Stimulated activated effector memory CD8-positive, alpha-beta T cell treated with anti-CD3 and anti-CD28 coated beads, Interleukin-12 subunit alpha, Interleukin-12 subunit beta, amount 100 ng/mL, for 72 hours (primary cell): ENCODE results near the gene DPF3.
"Not testable (repeated sequence)": the region's sequence is repeated elsewhere in the genome, so short reads cannot be mapped to it uniquely, and the experiment has no call there.

Experiments
- ATAC-seq: fragments of 150-1000 bp; cut with Tn5 transposase; 2 replicates; pipeline ENCODE4 v1.10.0; 2021
- DNase-seq, 2 donors: peaks; one replicate each; pipeline ENCODE4 v3.0.0; 2021 to 2022; ENCODE audit warnings: low spot score in 2 of 2
- H3K27ac Mint-ChIP-seq: one replicate; pipeline ENCODE4 v1.8.0; 2022; ENCODE audit warnings: mild to moderate bottlenecking, mixed read lengths
- H3K36me3 Mint-ChIP-seq: one replicate; pipeline ENCODE4 v1.8.0; 2022; ENCODE audit warnings: mild to moderate bottlenecking, mixed read lengths
- H3K4me1 Mint-ChIP-seq: one replicate; pipeline ENCODE4 v1.8.0; 2022; ENCODE audit warnings: mixed read lengths
- H3K4me3 Mint-ChIP-seq: one replicate; pipeline ENCODE4 v1.8.0; 2022; ENCODE audit warnings: mild to moderate bottlenecking, mixed read lengths
- H3K9me3 Mint-ChIP-seq: one replicate; pipeline ENCODE4 v1.8.0; 2022; ENCODE audit warnings: mixed read lengths

The DPF3 gene

DNA sequence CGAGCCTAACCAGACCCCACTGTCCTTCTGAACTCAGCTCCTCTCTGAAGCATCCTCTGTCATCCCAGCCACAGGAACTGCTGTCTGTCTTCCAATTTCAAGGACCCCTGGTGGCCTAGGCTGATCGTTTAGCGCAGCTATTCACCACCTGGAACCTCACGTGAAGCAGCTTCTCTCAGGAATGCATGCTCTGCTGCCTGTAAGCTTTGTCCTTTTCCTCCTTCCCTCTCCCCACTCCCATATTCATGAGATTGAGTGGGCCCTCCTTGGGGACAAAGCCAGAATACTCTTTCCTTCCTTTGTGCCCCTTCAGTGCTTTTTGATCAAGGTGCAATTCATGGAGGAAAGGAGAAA is 17.2 kb downstream of the DPF3 start:
- H3K36me3 Mint-ChIP-seq: no peaks in the 10 kb centered on the region
- H3K27ac Mint-ChIP-seq: peak overlapping the region; percentile 83
- H3K4me1 Mint-ChIP-seq: peaks cover 11% of the 10 kb centered on the region
- DNase-seq (no peak), ATAC-seq (no peak)
- H3K4me3 Mint-ChIP-seq: no peak overlapping the region
- H3K9me3 Mint-ChIP-seq: no peaks in the 10 kb centered on the region

DNA sequence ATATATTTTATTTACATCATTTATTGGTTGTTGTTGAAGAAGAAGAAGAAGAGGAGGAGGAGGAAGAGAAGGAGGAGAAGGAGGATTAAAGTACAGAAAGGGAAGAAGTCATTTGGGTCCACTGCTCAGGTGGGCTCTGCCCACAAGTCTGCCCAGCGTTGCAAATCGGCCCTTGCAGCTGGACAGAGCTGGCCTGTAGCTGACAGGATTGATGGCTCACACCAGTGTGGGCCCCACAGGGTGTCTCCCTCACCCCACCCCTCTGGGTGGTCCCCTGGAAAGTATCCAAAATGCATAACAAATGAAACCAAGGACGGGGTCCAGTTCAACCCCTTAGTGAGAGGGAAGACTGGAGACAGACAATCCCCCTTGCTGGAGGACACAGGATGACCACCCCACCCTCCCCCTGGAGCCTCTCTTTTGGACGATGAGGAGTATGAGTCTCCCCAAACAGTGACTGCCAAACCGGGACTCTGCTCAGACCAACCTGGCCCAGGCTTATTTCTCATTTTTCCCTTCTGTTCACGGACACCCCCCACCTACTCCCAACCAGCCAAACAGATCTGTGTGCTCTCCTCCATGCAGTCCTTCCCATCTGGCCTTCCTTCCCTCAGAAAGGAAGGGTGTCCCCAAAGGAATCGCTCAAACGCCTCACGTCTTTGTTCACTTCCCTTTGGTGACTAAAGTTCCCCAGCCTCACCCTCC is 17.7 kb downstream of the DPF3 start:
- ATAC-seq (no peak), DNase-seq (no peak)
- Mint-ChIP-seq H3K4me3 (no peak overlapping the region), H3K4me1 (peaks cover 9% of the 10 kb centered on the region), H3K36me3 (no peaks in the 10 kb centered on the region), H3K9me3 (no peaks in the 10 kb centered on the region), H3K27ac (peak overlapping the region; percentile 83)

- not testable (repeated sequence) for H3K4me1 Mint-ChIP-seq, H3K9me3 Mint-ChIP-seq, H3K36me3 Mint-ChIP-seq, ATAC-seq, H3K4me3 Mint-ChIP-seq, H3K27ac Mint-ChIP-seq, DNase-seq
These were observed 23.0 kb downstream of the DPF3 start for GRCh38 chr14:72870878-72871277.

DNA sequence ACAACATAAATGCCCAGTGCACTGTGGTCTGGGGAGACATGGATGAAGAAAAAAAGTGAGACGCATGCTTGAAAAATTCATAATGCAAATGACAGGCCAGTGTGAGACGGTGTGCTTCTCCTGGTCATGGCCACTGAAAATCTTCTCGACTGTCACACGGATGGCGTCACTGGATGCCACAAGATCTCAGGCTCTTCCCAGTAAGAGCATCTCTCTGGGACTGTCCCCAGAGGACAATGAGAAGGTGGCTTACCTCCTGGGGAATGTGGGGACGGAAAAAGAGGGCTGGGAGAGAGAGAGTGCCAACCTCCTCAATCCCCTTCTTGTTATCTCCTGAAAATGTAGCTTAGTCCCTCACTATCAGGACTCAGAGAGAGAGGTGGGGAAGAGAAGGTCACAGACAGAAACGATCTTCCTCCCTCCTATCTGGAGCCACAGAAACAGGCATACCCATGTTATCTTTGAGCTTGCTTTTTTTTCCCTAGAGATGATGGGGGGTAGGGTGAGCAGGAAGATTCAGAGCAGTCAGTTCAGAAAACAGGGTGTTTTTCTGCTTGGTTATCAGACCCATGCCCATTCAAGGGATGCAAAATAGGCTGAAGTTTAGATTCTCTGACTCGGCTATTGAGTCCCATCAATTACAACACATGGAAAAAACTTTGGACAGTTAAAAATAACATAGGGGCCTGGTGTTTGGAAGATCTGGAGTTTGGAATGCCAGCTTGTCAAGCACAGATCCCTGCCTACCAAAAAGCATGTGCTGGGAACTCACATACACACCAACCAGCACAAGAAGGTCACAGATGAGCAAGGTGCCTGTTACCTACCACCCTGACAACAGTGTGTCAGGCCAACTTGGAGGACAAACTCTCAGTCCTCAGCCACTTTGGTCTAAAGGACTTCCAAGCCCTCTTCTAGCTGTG is 24.2 kb downstream of the DPF3 start:
- no peaks in the 10 kb centered on the region for H3K9me3 Mint-ChIP-seq
- no peak overlapping the region for H3K4me3 Mint-ChIP-seq
- H3K27ac Mint-ChIP-seq: no peak overlapping the region
- DNase-seq (no peak), ATAC-seq (no peak)
- H3K4me1 Mint-ChIP-seq: no peaks in the 10 kb centered on the region
- no peaks in the 10 kb centered on the region for H3K36me3 Mint-ChIP-seq

DNA sequence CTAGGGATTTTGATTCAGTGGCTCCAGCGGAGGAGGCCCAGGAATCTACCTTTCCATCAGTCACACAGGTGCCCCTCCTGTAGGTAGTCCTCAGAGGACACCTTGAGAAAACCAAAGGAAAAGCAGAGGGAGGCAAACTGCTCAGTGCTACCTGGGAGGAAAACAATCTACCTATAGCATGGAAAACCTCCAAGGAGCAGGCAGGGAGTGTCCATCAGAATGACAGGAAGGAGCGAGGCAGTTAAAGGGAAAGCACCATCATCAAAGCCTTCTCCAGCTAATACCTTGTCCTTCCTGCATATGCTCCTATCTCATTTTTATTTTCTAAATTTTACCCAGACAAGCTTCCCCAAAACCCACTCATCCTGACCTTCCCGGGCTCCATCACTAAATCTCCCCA is 25.4 kb downstream of the DPF3 start:
- Mint-ChIP-seq H3K36me3 (no peaks in the 10 kb centered on the region), H3K4me1 (no peaks in the 10 kb centered on the region), H3K27ac (no peak overlapping the region), H3K4me3 (no peak overlapping the region), H3K9me3 (no peaks in the 10 kb centered on the region)
- DNase-seq (no peak), ATAC-seq (no peak)

- DNase-seq: no peak
- no peaks in the 10 kb centered on the region for H3K36me3 Mint-ChIP-seq
- no peaks in the 10 kb centered on the region for H3K4me1 Mint-ChIP-seq
- no peak for ATAC-seq
- no peaks in the 10 kb centered on the region for H3K9me3 Mint-ChIP-seq
- H3K27ac Mint-ChIP-seq: peak overlapping the region; percentile 13
- no peak overlapping the region for H3K4me3 Mint-ChIP-seq
These were observed 29.1 kb downstream of the DPF3 start for GRCh38 chr14:72864712-72865365.

DNA sequence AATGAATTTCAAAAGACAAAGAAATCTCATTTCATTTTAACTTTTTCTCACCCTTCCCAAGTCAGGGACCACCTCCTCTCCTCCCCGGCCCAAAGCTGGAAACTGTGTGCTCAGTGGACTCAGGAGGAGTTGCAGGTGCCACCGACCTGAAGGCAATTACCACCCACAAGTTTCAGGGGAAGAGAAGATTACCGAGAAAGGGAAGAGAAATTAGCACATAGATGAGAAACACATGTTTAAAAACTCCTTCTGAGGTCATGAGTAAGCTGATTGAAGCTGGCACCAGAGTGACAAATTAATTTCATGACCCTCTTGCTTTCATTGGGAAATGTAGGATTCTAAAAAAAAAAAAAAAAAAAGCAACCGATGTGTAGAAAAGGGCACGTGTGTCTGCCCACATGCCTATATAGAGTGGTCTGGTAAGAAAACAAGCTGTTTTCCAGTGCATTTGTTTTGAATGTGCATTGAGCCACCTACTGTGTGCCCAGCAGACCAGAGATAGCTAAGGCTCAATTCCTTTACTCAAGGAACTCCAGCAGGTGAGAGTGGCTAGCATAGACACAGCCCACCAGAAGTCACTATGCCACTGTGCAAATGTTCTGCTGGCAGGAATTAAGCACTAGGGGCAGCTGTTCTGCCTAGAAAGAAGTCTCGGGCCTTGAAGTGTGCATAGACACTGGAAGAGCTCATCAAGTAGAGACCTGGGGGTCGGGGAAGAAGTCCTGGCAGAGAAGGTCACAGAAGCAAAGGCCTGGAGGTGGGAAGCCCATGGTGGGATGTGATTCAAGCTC is 30.5 kb downstream of the DPF3 start:
- ATAC-seq (no peak), DNase-seq (no peak)
- Mint-ChIP-seq H3K36me3 (no peaks in the 10 kb centered on the region), H3K4me1 (no peaks in the 10 kb centered on the region), H3K4me3 (no peak overlapping the region), H3K27ac (no peak overlapping the region), H3K9me3 (no peaks in the 10 kb centered on the region)

- H3K4me1 Mint-ChIP-seq: peaks cover 7% of the 10 kb centered on the region
- DNase-seq (no peak), ATAC-seq (no peak)
- no peaks in the 10 kb centered on the region for H3K36me3 Mint-ChIP-seq
- H3K9me3 Mint-ChIP-seq: no peaks in the 10 kb centered on the region
- no peak overlapping the region for H3K4me3 Mint-ChIP-seq
- H3K27ac Mint-ChIP-seq: no peak overlapping the region
These were observed 37.2 kb downstream of the DPF3 start for GRCh38 chr14:72856530-72857266.

GRCh38 chr14:72855913-72856312 is 38.0 kb downstream of the DPF3 start:
- Mint-ChIP-seq H3K27ac (no peak overlapping the region), H3K36me3 (no peaks in the 10 kb centered on the region), H3K4me1 (peaks cover 7% of the 10 kb centered on the region), H3K9me3 (no peaks in the 10 kb centered on the region), H3K4me3 (no peak overlapping the region)
- DNase-seq (no peak), ATAC-seq (peak; percentile 43)

DNA sequence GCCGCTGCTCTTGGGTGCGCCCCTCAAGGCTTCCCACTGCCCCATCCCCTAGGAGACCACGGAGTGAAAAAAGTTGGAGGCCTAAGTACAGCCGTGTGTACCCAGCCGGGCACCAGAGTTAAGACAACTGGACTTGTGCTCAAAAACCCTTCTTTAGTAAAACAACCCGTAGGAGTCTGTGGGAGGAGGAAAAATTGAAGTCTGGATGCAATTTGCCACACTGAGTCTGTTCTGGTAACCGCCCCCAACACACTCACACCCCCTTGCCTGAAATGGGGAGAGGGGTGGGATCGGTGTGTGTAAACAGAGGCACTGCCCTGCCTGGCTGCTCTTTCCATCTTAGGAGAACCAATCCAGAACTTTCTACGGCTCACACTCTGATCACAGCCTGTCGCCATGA is 41.7 kb downstream of the DPF3 start:
- DNase-seq (no peak), ATAC-seq (no peak)
- H3K27ac Mint-ChIP-seq: no peak overlapping the region
- no peak overlapping the region for H3K4me3 Mint-ChIP-seq
- H3K4me1 Mint-ChIP-seq: peaks cover 7% of the 10 kb centered on the region
- H3K9me3 Mint-ChIP-seq: no peaks in the 10 kb centered on the region
- H3K36me3 Mint-ChIP-seq: no peaks in the 10 kb centered on the region

DNA sequence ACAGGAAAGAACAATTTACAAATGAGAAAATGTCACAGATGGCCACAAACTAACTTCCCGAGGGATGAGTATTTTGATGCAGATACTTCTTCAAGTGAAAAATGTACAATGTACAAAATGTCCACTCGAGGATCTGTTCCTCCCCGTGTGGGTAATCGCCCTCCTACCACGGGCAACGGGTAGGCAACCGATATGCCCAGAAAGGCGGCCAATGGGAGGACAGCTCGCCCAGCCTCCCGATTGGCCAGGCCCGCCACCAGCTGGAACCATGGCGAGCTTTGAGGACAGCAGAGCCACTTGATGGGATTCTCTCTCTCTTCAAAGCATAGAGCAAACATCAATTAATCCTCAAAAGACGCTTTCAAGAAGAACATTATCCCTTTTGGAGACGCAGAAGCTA is 42.3 kb downstream of the DPF3 start:
- DNase-seq: no peak
- no peak overlapping the region for H3K27ac Mint-ChIP-seq
- no peaks in the 10 kb centered on the region for H3K9me3 Mint-ChIP-seq
- H3K4me1 Mint-ChIP-seq: peaks cover 7% of the 10 kb centered on the region
- H3K4me3 Mint-ChIP-seq: no peak overlapping the region
- no peak for ATAC-seq
- H3K36me3 Mint-ChIP-seq: no peaks in the 10 kb centered on the region

GRCh38 chr14:72850360-72850759 is 43.5 kb downstream of the DPF3 start:
- no peak overlapping the region for H3K27ac Mint-ChIP-seq
- H3K4me3 Mint-ChIP-seq: no peak overlapping the region
- H3K4me1 Mint-ChIP-seq: no peaks in the 10 kb centered on the region
- no peaks in the 10 kb centered on the region for H3K9me3 Mint-ChIP-seq
- DNase-seq (no peak), ATAC-seq (no peak)
- no peaks in the 10 kb centered on the region for H3K36me3 Mint-ChIP-seq

DNA sequence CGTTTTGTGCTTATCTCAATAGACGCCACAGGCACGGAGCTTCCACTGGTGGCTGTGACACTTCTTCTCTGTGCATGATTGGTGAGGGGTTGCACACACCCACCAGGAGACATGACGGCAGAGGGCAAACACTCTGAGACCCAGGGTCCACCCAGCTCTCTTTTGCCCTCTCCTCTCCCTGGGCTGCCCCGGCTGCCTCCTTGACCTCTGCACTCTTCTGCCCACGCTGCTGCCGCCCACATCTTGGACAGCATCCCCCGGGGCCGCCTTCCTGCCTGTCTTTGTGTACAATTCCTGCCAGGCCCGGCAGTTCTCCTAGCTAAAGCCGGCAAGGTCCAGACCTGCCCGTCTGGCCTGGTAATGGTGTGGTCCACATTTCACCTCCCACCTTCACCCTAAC is 44.7 kb downstream of the DPF3 start:
- DNase-seq (no peak), ATAC-seq (no peak)
- no peaks in the 10 kb centered on the region for H3K36me3 Mint-ChIP-seq
- no peak overlapping the region for H3K27ac Mint-ChIP-seq
- H3K4me1 Mint-ChIP-seq: no peaks in the 10 kb centered on the region
- H3K4me3 Mint-ChIP-seq: no peak overlapping the region
- H3K9me3 Mint-ChIP-seq: no peaks in the 10 kb centered on the region

GRCh38 chr14:72847721-72848120 is 46.2 kb downstream of the DPF3 start:
- no peaks in the 10 kb centered on the region for H3K4me1 Mint-ChIP-seq
- DNase-seq (no peak), ATAC-seq (no peak)
- H3K4me3 Mint-ChIP-seq: no peak overlapping the region
- no peak overlapping the region for H3K27ac Mint-ChIP-seq
- H3K9me3 Mint-ChIP-seq: no peaks in the 10 kb centered on the region
- H3K36me3 Mint-ChIP-seq: no peaks in the 10 kb centered on the region

- no peak overlapping the region for H3K27ac Mint-ChIP-seq
- H3K4me3 Mint-ChIP-seq: no peak overlapping the region
- DNase-seq: no peak
- H3K4me1 Mint-ChIP-seq: no peaks in the 10 kb centered on the region
- ATAC-seq: no peak
- H3K9me3 Mint-ChIP-seq: no peaks in the 10 kb centered on the region
- no peaks in the 10 kb centered on the region for H3K36me3 Mint-ChIP-seq
These were observed 48.2 kb downstream of the DPF3 start for GRCh38 chr14:72845683-72846082.
